ENCODE results near the gene DDRGK1. TPM values are rescaled to one million over a fixed set of nuclear protein-coding genes. Genes with fewer than 3 reads are reported as not detected.
"Not testable (repeated sequence)": the region's sequence is repeated elsewhere in the genome, so short reads cannot be mapped to it uniquely, and the experiment has no call there.

DDRGK1 gene
- polyA plus RNA-seq, 10 donors: 23.7 to 33.4 (median 26.6) TPM

DNA sequence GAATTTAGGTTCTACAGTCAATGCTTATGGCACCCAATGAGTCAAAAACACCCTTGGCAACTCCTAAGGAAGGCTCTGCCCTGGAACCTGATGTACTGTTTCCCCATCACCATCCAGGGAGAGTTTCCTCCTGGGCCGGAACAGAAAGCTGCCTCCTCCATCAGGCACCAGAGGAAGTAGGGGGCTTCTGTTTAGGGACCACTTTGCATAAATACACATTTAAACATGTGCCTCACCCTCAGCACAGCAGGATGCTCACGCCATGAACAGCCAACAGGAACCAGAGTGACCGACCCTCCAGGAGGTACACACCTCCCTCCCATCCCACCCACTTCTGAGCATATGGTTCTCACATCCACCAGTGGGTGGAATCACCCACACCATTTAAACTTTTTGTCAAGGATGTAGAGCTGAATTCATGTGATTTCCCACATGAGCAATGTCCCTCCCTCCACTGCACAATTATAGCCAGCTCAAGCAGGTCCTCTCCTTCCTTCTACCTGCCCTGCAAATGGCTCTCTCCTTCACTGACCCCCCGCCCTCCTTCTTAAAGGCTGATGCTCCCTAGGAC, 14.8 kb downstream of the DDRGK1 start:
- DNase-seq: no peak

DNA sequence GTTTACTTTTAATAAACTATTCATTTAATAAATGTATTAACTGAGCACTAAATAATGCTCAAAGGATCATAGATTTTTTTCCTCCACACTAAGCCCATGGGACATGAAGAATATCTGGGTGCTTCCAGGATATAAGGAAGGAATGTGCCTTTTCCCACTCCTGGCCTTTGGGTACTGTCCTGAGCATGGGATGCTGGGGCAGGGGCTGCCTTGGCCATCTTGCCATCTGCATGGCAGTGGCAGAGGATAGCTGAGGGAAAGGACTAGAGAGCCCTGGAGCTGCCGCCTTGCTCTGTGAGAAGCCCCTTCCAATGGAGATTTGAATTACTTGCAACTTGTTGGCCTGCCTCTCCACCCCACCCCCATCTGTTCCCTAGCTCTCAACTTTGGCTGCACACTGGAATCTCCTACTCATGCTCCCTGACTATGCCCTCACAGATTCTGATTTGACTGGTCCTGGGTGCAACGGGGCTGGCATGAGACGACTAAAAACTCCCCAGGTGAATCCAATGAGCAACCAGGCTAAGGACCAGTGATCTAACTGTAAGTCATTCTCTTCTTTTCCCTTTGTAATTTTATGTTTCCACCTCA, 15.6 kb downstream of the DDRGK1 start:
- DNase-seq: no peak

DNA sequence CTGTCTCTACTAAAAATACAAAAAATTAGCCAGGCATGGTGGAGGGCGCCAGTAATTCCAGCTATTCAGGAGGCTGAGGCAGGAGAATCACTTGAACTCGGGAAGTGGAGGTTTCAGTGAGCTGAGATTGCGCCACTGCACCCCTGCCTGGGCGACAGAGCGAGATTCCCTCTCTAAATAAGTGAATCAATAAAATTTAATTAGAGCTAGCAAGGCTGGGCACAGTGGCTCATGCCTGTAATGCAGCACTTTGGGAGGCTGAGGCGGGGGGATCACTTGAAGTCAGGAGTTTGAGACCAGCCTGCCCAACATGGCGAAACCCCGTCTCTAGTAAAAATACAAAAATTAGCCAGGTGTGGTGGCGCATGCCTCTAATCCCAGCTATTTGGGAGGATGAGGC, 16.6 kb downstream of the DDRGK1 start:
- DNase-seq: not testable (repeated sequence)

DNA sequence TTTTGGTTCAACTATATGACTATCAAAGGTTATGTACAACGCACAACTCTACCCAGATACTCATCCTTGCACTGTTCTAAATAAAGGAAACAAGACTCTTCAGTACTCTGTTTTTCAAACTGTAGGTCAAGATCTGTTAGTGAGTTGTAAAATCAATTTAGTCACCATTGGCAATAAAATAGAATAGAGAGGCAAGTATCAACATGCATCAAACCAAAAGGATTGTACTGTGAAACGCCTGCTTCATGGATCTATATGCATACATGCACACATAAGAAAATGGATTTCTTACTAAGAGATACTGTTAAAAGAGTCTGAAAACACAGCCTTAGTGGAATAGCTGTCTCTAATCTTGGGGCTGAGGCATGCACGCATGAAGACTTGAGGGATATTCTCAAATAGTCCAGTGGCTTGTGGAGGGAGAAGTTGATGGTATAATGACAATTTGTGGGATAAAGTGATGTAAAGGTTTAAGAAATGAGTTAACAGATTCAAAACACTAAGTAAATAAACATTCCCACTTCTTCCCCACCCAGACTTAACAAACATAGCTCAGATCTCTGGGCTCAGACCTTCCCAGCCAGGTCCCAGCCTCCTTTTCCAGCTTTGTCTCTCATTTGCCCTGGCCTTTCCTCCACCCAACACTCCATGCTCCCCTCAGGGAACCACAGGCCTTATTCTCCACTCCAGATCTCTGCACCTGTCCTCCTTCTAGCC, 20.4 kb downstream of the DDRGK1 start:
- DNase-seq: no peak

DNA sequence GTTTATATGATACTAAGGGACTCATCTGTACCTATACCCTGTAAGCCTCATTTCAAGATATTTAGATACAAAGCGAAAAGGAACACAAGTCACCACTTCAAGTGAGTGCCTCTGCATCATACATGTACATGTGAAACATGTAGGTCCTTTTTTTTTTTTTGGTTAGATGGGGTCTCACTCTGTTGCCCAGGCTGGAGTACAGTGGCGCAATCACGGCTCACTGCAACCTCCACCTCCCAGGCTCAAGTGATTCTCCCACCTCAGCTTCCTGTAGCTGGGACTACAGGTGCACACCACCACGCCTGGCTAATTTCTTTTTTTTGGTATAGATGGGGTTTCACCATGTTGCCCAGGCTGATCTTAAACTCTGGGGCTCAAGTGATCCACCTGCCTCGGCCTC, 22.1 kb downstream of the DDRGK1 start:
- not testable (repeated sequence) for DNase-seq

DNA sequence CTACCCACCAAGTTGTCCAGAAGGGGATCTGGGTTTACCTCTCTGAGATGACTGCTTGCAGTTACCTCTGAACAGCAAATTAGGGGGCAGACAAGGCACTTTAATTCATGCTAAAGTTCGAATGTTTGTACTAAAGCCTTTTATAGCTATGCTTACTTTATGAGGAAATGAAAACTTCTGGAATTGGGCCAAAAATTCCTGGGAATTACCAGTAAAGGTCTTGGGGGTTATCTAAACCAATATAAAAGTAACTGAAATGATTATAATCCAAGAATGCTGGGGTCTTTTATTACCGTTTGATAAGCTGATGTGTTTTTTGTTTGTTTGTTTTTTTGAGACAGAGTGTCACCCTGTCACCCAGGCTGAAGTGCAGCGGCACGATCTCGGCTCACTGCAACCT, 23.2 kb downstream of the DDRGK1 start:
- DNase-seq: no peak

DNA sequence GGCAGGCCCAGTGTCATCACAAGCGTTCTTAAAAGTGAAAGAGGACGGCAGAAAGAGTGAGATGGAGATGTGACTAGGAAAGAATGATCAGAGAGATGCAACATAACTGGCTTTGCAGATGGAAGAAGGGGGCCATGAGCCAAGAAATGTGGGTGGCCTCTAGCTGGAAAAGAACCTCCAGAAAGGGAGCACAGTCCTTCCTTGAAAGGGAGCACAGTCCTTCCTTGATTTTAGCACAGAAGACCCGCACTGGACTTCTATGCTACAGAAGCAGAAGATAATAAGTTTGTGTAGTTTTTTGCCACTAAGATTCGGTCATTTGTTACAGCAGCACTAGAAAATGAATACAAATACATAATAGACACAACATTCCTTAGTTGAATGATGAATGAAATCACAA, 24.2 kb downstream of the DDRGK1 start:
- no peak for DNase-seq

DNA sequence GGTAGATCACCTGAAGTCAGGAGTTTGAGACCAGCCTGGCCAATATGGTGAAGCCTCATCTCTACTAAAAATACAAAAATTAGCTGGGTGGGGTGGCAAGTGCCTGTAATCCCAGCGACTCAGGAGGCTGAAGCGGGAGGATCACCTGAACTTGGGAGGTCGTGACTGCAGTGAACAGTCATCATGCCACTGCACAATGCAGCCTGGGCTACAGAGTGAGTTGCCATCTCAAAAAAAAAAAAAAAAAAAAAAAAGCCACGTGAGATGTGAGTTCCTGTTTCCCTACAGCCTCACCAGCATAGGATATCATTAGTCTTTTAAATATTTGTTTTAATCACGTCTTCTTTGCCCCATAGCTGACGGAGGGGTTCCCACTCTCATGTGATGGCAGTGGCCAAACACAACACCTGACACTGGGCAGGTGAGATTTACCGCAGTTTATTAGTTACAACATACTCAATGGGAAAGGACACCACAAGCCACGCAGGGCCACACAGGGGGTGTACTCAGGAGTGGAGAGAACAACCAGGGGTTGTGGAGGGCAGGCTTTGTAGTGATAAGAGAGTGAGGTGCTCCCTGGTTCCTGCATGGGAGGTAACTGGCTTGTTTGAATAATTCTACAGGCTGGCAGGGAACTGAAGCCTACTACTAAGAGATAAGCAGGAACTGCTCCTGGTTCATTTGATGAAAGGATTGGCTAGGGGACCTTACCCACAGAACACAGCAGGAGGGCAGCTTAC, 26.6 kb downstream of the DDRGK1 start:
- DNase-seq: no peak

DNA sequence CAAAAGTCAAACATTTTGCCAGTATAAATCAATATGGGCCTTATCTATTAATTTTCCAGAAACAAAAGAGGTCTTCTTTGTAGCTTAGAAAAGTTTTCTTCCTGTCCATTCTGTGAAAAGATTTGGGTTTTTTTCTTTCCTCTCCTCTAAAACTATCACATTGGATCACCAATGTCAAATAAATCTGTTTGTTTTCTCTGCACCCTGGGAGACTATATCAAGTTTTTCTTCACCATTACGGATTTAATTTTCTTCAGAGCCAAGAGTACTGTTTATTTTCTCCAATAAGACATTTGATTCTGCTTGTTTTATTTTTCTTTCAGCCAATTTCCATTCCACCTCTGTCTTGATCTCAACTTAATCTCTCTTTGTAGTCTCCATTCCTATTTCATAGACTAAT, 29.2 kb downstream of the DDRGK1 start:
- no peak for DNase-seq

DNA sequence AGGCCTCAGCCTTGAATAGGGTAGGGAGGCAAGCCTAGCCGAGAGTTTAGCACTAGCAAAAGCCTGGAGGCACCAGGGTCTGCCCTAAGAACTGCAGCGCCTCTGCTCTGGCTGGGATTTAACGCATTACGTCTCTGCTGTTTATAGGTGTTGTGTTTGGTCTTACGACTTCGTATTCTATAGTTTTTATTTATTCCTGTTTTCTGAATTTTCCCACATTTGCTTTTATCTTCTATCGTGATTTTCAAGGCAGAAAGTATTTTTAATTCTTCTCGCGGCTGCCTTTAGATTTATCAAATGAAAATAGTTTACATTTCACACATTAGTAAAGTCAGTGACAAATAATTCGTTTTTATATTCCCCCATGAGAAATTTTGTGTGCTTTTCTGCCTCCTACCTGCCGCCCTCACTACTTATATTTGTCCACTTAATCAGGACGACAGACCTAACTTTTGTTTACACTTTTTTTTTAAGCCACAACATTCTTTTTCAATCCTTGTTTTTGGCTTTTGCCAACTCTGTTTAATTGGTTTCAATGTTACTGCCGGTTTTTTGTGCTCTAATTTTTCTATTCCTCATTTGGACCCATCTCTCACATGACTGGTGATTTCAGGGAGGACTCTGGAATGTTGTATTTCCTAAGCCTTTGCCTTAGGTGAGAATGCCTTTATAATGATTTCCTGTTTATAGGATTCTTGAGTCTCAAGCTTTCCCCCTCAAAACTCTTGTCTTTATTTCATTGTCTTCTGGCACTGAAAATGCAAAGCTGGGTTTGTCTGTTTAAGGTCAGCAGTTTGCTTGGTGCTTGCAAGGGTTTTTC, 29.8 kb downstream of the DDRGK1 start:
- DNase-seq: no peak

DNA sequence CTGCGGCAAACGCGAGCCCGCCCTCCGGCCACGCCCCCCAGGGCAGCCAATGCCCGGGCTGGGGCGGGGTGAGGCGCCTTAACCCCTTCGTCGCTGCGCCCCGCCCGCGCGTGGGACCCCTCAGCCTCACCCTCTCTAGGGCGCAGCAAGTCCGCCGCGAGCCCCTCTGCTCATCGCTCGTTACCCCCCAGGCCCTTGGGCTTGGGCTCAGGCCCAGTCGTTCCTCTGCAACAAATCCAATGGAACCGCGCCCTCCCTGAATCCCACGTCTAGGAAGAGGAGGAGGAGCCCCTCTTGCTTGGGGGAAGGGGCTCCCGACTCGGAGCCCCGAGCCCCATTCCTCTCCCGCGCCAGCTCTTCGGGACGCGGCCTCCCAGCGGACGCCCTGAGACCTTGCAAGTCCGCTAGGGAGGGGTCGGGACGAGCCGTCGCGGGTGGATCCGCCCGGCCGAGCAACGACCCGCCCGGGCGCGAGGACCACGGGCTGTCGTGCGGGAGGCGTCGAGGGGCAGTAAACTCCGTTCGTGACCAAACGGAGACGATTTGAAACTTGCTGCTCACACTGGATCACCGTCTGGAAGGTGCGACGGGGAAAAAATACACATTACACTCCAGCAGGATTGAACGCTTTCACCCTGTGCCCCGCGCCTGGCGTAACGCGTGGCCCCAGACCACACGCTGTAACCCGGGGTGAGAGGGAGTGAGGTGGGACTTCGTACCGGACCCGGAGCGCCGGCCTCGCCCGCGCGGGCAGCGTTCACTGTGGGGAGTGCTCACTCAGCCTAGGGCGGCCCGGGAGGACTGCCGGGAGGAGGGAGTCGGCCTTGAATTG, 30.7 kb downstream of the DDRGK1 start:
- peak in 2 of 3 donors; percentile 85 to 95 for DNase-seq

DNA sequence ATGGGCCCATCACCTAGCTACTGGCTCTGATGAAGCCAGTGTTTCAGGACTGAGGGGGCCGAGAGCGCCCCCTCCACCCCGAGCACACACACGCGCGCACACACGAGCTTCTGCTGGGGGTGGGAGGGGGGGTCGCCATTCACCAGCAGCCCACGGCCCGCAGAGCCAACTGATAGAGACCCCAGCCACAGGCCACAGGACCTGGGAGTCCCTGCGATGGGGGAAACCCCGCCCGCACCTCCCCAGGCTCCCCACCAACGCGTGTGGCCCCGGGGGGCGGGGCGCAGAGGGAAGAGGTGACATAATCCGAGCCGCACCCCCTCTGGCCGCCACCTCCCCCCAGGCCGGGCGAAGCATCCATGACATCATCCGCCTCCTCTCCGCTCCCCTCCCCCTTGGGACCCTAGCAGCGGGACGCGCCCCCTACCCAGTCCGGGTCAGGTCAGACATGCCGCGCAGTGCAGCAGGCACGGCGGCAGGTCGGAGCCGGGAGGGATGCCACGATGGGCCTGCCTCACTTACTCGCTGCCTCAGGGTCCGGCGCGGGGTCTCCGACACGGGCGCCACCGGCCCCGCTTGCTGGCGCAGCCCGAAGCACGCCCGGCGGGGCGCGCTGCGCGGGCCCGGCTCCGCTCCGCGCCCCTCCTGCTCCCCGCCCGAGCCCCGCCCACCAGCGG, 31.4 kb downstream of the DDRGK1 start, which contains the start of gene LZTS3:
Gene LZTS3 (minus strand): TSS at position 617 of the 677 bp plus-strand sequence. CDS start 6,386 bp downstream, outside the sequence.
- peak; percentile 51 to 92 (median 92) for DNase-seq

DNA sequence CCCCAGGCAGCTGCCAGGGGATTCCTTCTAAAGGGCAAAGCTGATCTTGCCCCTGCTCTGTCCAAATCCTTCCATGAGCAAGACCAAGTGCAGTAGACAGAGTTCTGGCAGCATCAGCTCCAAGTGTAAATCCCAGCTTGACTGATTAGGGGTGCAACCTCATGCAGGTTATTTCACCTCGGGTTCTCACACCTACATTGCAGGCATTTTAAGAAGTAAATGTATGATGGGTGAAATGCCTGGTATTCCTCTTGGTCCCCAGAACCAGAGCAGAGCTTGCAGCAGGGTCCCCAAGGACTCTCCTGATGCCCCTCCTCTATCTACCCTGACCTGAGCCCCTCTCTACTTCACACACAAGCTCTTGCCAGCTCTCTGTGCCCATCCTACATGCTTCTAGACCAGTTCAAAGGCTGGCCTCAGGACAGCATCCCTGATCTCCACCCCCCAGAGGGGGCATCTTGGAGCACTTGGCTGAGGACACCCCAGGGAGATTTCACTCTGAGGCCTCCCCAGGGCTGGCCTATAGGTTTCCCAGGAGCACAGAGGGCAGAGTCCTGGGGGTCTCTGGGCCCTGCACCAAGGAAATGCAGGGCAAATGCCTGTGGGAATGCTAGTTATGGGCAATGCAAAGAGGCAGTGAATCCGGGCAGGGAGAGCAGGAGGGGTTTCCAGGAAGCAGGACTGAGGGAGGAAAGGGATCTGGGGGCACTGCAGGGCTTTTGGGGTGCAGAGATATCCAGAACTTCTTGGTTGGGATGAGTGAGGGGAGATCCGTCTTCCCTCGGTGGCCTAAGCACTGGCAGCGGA, 32.2 kb downstream of the DDRGK1 start:
- DNase-seq: no peak

DNA sequence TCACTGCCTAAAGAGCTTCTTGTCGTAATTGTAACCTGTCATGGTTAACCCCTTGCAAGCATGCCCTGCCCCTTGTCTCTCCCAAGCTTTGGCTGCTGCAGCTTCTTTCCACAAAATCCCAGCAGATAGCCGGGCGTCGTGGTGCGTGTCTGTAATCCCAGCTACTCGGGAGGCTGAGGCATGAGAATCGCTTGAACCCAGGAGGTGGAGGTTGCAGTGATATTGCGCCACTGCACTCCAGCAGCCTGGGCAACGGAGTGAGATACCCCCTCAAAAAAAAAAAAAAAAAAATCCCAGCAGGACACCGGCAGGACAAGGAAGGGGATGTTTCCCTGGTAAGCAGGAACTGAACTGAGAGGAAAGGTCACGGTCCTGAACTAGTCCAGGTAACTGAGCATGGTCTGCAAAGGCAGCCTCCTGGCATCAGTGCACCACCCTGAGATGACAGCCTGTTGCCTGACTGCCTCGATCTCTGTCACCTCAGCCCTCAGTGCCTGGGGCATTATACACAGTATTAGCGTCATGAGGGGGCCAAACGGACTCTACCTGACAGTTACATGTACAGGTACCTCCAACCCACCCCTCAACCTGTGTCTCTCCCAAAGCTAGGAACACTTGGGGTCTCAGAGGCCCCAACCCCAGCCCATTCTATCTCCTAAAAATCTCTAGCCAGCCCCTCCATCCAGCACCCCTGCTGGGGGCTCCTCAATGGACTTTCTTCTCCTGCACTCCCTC, 32.9 kb downstream of the DDRGK1 start:
- no peak for DNase-seq

DNA sequence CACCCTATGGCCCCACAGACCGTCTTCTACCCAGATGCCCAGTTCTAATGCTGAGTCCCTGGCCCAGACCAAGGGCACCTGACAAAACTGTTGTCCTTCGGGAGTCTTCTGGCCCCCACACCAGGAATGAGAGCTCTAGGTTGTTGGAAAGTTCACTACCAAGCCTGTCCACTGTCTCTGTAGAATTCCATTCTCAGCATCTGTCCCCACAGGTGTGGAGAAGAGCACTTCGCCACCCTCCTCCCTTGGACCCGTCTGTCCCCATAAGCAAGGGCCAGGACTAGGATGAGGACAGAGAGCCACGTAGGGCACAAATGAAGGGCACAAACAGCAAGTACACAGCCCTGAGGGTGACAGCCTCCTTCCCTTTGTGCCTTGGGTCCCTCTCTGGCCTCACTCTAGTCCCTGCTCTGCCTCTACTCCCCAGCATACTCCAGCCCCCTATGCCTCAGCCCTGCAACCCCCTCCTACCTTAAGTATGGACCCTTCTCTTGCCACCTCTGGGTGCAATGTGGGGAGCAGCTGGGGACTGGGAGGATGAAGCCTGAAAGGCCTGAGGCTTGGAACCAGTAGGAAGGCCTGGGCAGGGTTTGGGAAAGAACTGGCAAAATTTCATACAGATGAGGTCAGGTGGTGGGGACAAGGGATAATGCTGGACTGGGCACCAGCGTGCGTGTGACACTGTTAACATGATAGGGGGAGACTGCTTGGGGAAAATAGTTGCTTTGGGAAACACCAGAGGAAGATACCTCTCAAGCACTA, 35.5 kb downstream of the DDRGK1 start:
- no peak for DNase-seq

DNA sequence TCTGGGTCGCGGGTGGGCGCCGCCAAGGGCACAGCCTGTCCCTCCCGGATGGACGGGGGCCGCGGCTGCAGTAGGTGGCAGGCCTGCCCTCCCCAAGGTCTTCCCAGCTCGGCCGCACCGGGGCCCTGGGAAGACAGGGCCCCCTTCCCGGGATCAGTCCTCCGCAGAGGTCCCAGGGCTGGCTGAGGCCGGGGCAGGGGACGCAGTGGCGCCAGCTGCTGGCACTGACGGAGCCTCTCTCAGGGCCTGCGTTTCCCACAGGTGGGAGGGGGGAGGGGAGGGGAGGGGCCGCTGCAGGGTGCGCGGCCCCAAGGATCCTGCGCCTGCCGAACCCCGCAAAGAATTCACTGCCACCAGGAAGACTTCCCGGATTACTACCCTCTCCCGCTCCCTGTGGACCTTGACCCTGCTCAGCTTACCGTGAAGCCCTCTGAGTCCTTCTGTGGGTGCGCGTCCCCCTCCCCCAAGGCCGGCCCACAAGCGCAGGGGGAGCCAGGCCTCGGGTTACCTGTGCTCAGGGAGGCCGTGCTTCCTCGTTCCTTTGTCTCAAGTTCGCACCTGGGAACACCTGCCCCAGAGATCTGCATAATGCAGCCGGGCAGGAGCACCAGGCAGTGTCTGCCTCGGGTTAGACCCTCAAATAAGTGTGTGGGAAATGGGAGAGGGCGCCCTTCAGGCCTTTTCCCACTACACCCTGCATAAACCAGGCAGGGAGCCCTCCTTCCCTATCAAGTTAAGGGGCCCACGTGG, 36.2 kb downstream of the DDRGK1 start:
- DNase-seq: no peak

DNA sequence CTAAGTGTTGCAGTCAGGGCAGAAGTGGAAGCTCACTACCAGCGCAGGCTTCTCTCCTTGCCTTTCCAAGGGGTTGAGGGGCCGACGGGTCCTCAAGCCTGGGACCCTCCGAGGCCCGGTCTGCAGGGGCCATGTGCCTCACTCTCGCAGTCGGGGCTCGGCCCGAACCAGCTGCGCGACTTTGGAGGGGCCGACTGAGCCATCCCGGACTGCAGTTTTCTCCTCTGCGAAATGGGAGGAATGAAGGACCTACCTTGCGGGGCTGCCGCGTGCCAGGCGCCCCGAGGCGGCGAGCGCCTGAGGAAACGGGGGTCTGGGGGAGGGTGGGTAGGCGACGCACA, 36.8 kb downstream of the DDRGK1 start:
- no peak for DNase-seq

Data from muscle of back (tissue), 11 donors.